Caco-2 (cell line): ENCODE results near the gene PARP8. TPM values are rescaled to one million over a fixed set of nuclear protein-coding genes. Genes with fewer than 3 reads are reported as not detected.
"Not testable (repeated sequence)": the region's sequence is repeated elsewhere in the genome, so short reads cannot be mapped to it uniquely, and the experiment has no call there.

Source experiments
- Bru-seq: library from RNA; stranded (reverse); fragments of 400-500 nt; gene quantifications from one replicate; lab custom pipeline; 2021; lab: Mats Ljungman, UMichigan
- BruChase-seq, 2 experiments: library from RNA; stranded (reverse); fragments of 400-500 nt; gene quantifications; one replicate each; lab custom pipeline; 2021; lab: Mats Ljungman, UMichigan
- BruUV-seq: library from RNA; stranded (reverse); fragments of 400-500 nt; replicated peaks from 2 replicates; lab custom pipeline; 2021; lab: Mats Ljungman, UMichigan
- CTCF ChIA-PET: fragments of 300-600 bp; sonication (Branson Sonifier 250); formaldehyde crosslinking; loops from one replicate; lab custom pipeline; 2022; ENCODE audit warnings: antibody characterized with exemption; lab: Charles Lee
- POLR2A ChIA-PET: fragments of 300-600 bp; sonication (Branson Sonifier 250); formaldehyde crosslinking; loops from one replicate; lab custom pipeline; 2022; ENCODE audit warnings: antibody characterized with exemption; lab: Charles Lee
- DNase-seq, 2 experiments: peaks; one replicate each; pipeline versions ENCODE4 v3.0.0 to v3.0.0-alpha.2; 2020 to 2022
- H3K27me3 ChIP-seq: replicated peaks from 2 replicates; pipeline ENCODE4 v1.6.0; 2011; ENCODE audit warnings: low read length; ENCODE audit not compliant: control insufficient read depth, insufficient read depth
- H3K36me3 ChIP-seq: 2 replicates; pipeline ENCODE4 v1.5.1; 2011; ENCODE audit warnings: low read length; ENCODE audit not compliant: control insufficient read depth, insufficient read depth
- H3K4me1 ChIP-seq: fragments of 250-450 bp; sonication (Bioruptor Pico); 2 replicates; pipeline ENCODE4 v1.5.1; 2020; ENCODE audit warnings: mild to moderate bottlenecking
- H3K4me3 ChIP-seq: 2 replicates; pipeline ENCODE4 v1.5.1; 2011; ENCODE audit warnings: low read depth, mild to moderate bottlenecking, control low read depth, low read length
- H3K9me3 ChIP-seq: fragments of 250-450 bp; sonication (Bioruptor Pico); 2 replicates; pipeline ENCODE4 v1.5.1; 2020; ENCODE audit warnings: mild to moderate bottlenecking, moderate library complexity
- H3K27ac Mint-ChIP-seq: one replicate; pipeline ENCODE4 v1.8.0; 2022; ENCODE audit warnings: mixed read lengths; ENCODE audit not compliant: unreplicated experiment
- H3K27me3 Mint-ChIP-seq: one replicate; pipeline ENCODE4 v1.8.0; 2022; ENCODE audit warnings: mixed read lengths; ENCODE audit not compliant: insufficient read depth, unreplicated experiment
- H3K36me3 Mint-ChIP-seq: one replicate; pipeline ENCODE4 v1.8.0; 2022; ENCODE audit warnings: mild to moderate bottlenecking, mixed read lengths; ENCODE audit not compliant: insufficient read depth, unreplicated experiment
- H3K4me1 Mint-ChIP-seq: one replicate; pipeline ENCODE4 v1.8.0; 2022; ENCODE audit warnings: low read depth, mixed read lengths; ENCODE audit not compliant: unreplicated experiment
- H3K4me3 Mint-ChIP-seq: one replicate; pipeline ENCODE4 v1.8.0; 2022; ENCODE audit warnings: mild to moderate bottlenecking, moderate library complexity, mixed read lengths; ENCODE audit not compliant: unreplicated experiment
- H3K9me3 Mint-ChIP-seq: one replicate; pipeline ENCODE4 v1.8.0; 2022; ENCODE audit warnings: mixed read lengths; ENCODE audit not compliant: unreplicated experiment
- CTCF ChIP-seq, 2 experiments: fragments of 200-600 bp in 1 of 2; IDR thresholded peaks; 1 replicate in 1 of 2; 2 replicates in 1 of 2; pipeline versions ENCODE4 v1.5.1 to v1.8.0; 2011 to 2022; ENCODE audit warnings: antibody characterized with exemption in 1 of 2, control low read depth in 1 of 2, inconsistent platforms in 1 of 2, low read depth in 1 of 2, low read length in 1 of 2, mild to moderate bottlenecking in 1 of 2, moderate library complexity in 1 of 2; ENCODE audit not compliant: insufficient read depth in 1 of 2, severe bottlenecking in 1 of 2, unreplicated experiment in 1 of 2
- intact Hi-C: fragments of 100-400 bp; cut with micrococcal nuclease; formaldehyde crosslinking; loops from one replicate; pipeline ENCODE4 v1.10.0; 2022; ENCODE audit not compliant: unreplicated experiment
- long read RNA-seq: library from polyadenylated mRNA; stranded (forward); transcript quantifications from one replicate; pipeline ENCODE4 v2.0.0, GENCODE V29; 2022
- total RNA-seq: library from RNA; stranded (reverse); gene quantifications from 2 replicates; pipeline ENCODE4 v1.2.3, GENCODE V29; 2022

PARP8 gene, protein sequence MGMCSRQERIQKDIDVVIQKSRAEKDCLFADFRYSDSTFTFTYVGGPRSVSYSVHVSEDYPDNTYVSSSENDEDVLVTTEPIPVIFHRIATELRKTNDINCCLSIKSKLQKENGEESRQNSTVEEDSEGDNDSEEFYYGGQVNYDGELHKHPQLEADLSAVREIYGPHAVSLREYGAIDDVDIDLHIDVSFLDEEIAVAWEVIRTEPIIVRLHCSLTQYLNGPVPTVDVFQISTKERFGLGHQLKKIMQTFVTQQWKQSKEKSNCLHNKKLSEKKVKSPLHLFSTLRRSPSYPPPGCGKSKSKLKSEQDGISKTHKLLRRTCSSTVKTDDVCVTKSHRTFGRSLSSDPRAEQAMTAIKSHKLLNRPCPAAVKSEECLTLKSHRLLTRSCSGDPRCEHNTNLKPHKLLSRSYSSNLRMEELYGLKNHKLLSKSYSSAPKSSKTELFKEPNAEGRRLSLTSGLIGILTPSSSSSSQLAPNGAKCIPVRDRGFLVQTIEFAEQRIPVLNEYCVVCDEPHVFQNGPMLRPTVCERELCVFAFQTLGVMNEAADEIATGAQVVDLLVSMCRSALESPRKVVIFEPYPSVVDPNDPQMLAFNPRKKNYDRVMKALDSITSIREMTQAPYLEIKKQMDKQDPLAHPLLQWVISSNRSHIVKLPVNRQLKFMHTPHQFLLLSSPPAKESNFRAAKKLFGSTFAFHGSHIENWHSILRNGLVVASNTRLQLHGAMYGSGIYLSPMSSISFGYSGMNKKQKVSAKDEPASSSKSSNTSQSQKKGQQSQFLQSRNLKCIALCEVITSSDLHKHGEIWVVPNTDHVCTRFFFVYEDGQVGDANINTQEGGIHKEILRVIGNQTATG
- 0.79 and 0.97 TPM in 2 replicates for total RNA-seq
- percentile 33 among the genes with signal in this experiment for Bru-seq, nascent RNA
- percentile 23 among the genes with signal in this experiment for BruChase-seq, experiment 1, labeled RNA remaining after a 2-hour chase
- BruChase-seq, experiment 2, labeled RNA remaining after a 6-hour chase, result percentile 17 among the genes with signal in this experiment
- long read RNA-seq, partial matches to known transcripts, result 1 of 3 reads
- long read RNA-seq, other reads (novel, unspliced or antisense), result 2 of 3 reads

- no peaks in the 10 kb centered on the region for H3K9me3 Mint-ChIP-seq
- intact Hi-C loops, result no loop called here
These were observed at the start of gene PARP8 for GRCh38 chr5:50666261-50667022. TSS of gene PARP8 (plus strand) at chr5:50666637. CDS start at chr5:50667096, 459 bp downstream.

GRCh38 chr5:50623666-50624065, 42.8 kb upstream of the PARP8 start:
- Histone ChIP-seq H3K4me3 (no peak overlapping the region), H3K36me3 (no peaks in the 10 kb centered on the region), H3K4me1 (no peaks in the 10 kb centered on the region), H3K9me3 (no peaks in the 10 kb centered on the region), H3K27me3 (no peaks in the 10 kb centered on the region)
- H3K9me3 Mint-ChIP-seq, result peaks cover 12% of the 10 kb centered on the region
- intact Hi-C loops, result no loop called here
- no peaks in the 10 kb centered on the region for H3K4me1 Mint-ChIP-seq
- TF ChIP-seq CTCF (IDR thresholded peaks at IDR 0.05; ENCODE audit: insufficient read depth in 1 of 2, low read depth in 1 of 2, low read length in 1 of 2, severe bottlenecking in 1 of 2, unreplicated experiment in 1 of 2), result no peak
- DNase-seq, result no peak
- H3K4me3 Mint-ChIP-seq, result no peak overlapping the region
- H3K36me3 Mint-ChIP-seq, result no peaks in the 10 kb centered on the region
- CTCF ChIA-PET, result no interaction called here
- POLR2A ChIA-PET, result no interaction called here
- H3K27me3 Mint-ChIP-seq, result peaks cover 3% of the 10 kb centered on the region
- no peak overlapping the region for H3K27ac Mint-ChIP-seq
- BruUV-seq, result no TSS peak

More at GRCh38 chr5:50666261-50667022, at the start of gene PARP8:
- peak; percentile 23 to 40 for DNase-seq
- no peaks in the 10 kb centered on the region for H3K36me3 ChIP-seq
- no peaks in the 10 kb centered on the region for H3K27me3 ChIP-seq
- Mint-ChIP-seq H3K4me1 (peaks cover 5% of the 10 kb centered on the region), H3K36me3 (no peaks in the 10 kb centered on the region), H3K27me3 (peaks cover 18% of the 10 kb centered on the region), H3K4me3 (peak within 1 kb of the TSS; percentile 91), H3K27ac (no peak within 1 kb of the TSS)
- ChIA-PET POLR2A (no interaction called here), CTCF (no interaction called here)
- BruUV-seq, result no TSS peak
- TF ChIP-seq CTCF (IDR thresholded peaks at IDR 0.05; ENCODE audit: insufficient read depth in 1 of 2, low read depth in 1 of 2, low read length in 1 of 2, severe bottlenecking in 1 of 2, unreplicated experiment in 1 of 2), result no peak
- H3K9me3 ChIP-seq, result no peaks in the 10 kb centered on the region
- peak within 1 kb of the TSS; percentile 50 for H3K4me3 ChIP-seq
- no peaks in the 10 kb centered on the region for H3K4me1 ChIP-seq

GRCh38 chr5:50634866-50635265, 31.6 kb upstream of the PARP8 start:
- H3K4me3 Mint-ChIP-seq, H3K36me3 Mint-ChIP-seq, H3K36me3 ChIP-seq, POLR2A ChIA-PET, H3K4me1 ChIP-seq, H3K9me3 Mint-ChIP-seq, H3K27me3 ChIP-seq, H3K9me3 ChIP-seq, H3K4me1 Mint-ChIP-seq, DNase-seq, H3K27ac Mint-ChIP-seq, CTCF ChIA-PET, H3K4me3 ChIP-seq, BruUV-seq, intact Hi-C loops, H3K27me3 Mint-ChIP-seq: not testable (repeated sequence)

- POLR2A ChIA-PET, H3K4me3 Mint-ChIP-seq, H3K9me3 Mint-ChIP-seq, DNase-seq, H3K27me3 Mint-ChIP-seq, H3K4me1 Mint-ChIP-seq, H3K9me3 ChIP-seq, H3K4me1 ChIP-seq, H3K4me3 ChIP-seq, H3K36me3 Mint-ChIP-seq, CTCF ChIA-PET, BruUV-seq, intact Hi-C loops, H3K27ac Mint-ChIP-seq, H3K36me3 ChIP-seq, H3K27me3 ChIP-seq: not testable (repeated sequence)
These were observed 28.9 kb upstream of the PARP8 start for GRCh38 chr5:50637576-50637975.
